PFSK-1 (cell line): Measurements from ENCODE around the gene RLN3.

Experiments
- POLR2AphosphoS5 ChIP-seq: IDR thresholded peaks from 2 replicates; pipeline ENCODE4 v1.6.1; 2012; ENCODE audit warnings: low read depth, mild to moderate bottlenecking, control low read depth, low read length, moderate library complexity
- REST ChIP-seq, 2 experiments: IDR thresholded peaks; 2 replicates each; pipeline versions ENCODE4 v1.6.1 to v1.8.0; 2011 to 2012; ENCODE audit warnings: low read depth in 2 of 2, low read length in 2 of 2, control low read depth in 1 of 2, inconsistent platforms in 1 of 2, mild to moderate bottlenecking in 1 of 2, moderate library complexity in 1 of 2; ENCODE audit not compliant: insufficient read depth in 1 of 2

GRCh38 chr19:13997631-13997962 is 30.4 kb upstream of the RLN3 start:
- TF ChIP-seq POLR2AphosphoS5 (no peak), REST (IDR thresholded peaks at IDR 0.05; ENCODE audit: insufficient read depth in 1 of 2, low read depth in 2 of 2, low read length in 2 of 2) (no peak)
